Naive B cell (primary cell): ENCODE results near the gene CEP85. TPM values are rescaled to one million over a fixed set of nuclear protein-coding genes. Genes with fewer than 3 reads are reported as not detected.
"Not testable (repeated sequence)": the region's sequence is repeated elsewhere in the genome, so short reads cannot be mapped to it uniquely, and the experiment has no call there.

Experiments
- ATAC-seq, 2 donors: fragments of 150-1000 bp; cut with Tn5 transposase; 2 replicates each; pipeline ENCODE4 v1.10.0; 2021; ENCODE audit warnings: low read depth in 2 of 2, mild to moderate bottlenecking in 2 of 2, moderate library complexity in 2 of 2
- DNase-seq: peaks from one replicate; pipeline ENCODE4 v3.0.0; 2022
- H3K27ac Mint-ChIP-seq, 6 donors: one replicate each; pipeline ENCODE4 v1.8.0; 2020 to 2022; ENCODE audit warnings: mild to moderate bottlenecking in 6 of 6, mixed read lengths in 6 of 6, moderate library complexity in 5 of 6, inconsistent platforms in 2 of 6
- H3K27me3 Mint-ChIP-seq, 3 donors: one replicate each; pipeline ENCODE4 v1.8.0; 2021 to 2022; ENCODE audit warnings: mixed read lengths in 3 of 3, mild to moderate bottlenecking in 1 of 3
- H3K36me3 Mint-ChIP-seq, 2 donors: one replicate each; pipeline ENCODE4 v1.8.0; 2020 to 2022; ENCODE audit warnings: mixed read lengths in 2 of 2, inconsistent platforms in 1 of 2, mild to moderate bottlenecking in 1 of 2
- H3K4me1 Mint-ChIP-seq, 3 donors: one replicate each; pipeline ENCODE4 v1.8.0; 2020 to 2022; ENCODE audit warnings: mixed read lengths in 3 of 3, inconsistent platforms in 1 of 3, mild to moderate bottlenecking in 1 of 3, moderate library complexity in 1 of 3
- H3K4me3 Mint-ChIP-seq, 8 donors: one replicate each; pipeline ENCODE4 v1.8.0; 2020 to 2022; ENCODE audit warnings: mild to moderate bottlenecking in 8 of 8, mixed read lengths in 8 of 8, moderate library complexity in 8 of 8, inconsistent platforms in 2 of 8
- H3K9me3 Mint-ChIP-seq, 7 donors: one replicate each; pipeline ENCODE4 v1.8.0; 2020 to 2022; ENCODE audit warnings: mixed read lengths in 7 of 7, mild to moderate bottlenecking in 5 of 7, inconsistent platforms in 2 of 7, moderate library complexity in 1 of 7
- polyA plus RNA-seq, 6 donors: library from polyadenylated mRNA; unstranded; fragments of 300-500 nt; fragmentation: Illumina TruSeq; gene quantifications; one replicate each; pipeline ENCODE4 v1.2.3, GENCODE V29; 2021; ENCODE audit warnings: low read depth in 6 of 6

The CEP85 gene
- polyA plus RNA-seq, 6 donors from 2014 or later = 2.5 to 8.2 (median 4.9) TPM

- H3K9me3 Mint-ChIP-seq = no peaks in the 10 kb centered on the region
- peaks cover 83 to 96% (median 92%) of the 10 kb centered on the region in 3 donors for H3K4me1 Mint-ChIP-seq
- DNase-seq (no peak), ATAC-seq (no peak)
- H3K4me3 Mint-ChIP-seq = peak overlapping the region in 7 of 8 donors; percentile 47 to 89 (median 72)
- no peaks in the 10 kb centered on the region for H3K27me3 Mint-ChIP-seq
- peak overlapping the region; percentile 93 to 100 (median 97) for H3K27ac Mint-ChIP-seq
- no peaks in the 10 kb centered on the region for H3K36me3 Mint-ChIP-seq
Observed at GRCh38 chr1:26291433-26291832, 57.4 kb downstream of the CEP85 start.

DNA sequence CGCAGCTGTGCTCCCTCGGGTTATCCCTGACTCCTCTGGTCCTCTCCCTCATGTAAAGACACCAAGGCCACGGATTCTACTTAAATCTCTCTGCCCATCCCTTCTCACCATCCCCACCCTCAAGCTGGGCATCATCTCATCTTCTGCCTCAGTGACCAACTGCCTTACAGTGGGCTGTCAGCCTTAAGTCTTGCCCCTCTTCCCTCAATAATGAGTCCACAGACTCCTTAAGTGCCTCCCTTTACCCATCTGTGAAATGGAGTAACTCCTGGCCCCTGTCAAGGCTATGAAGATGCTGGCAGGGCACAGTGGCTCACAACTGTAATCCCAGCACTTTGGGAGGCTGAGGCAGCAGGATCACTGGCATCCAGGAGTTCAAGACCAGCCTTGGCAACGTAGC is 57.9 kb downstream of the CEP85 start:
- H3K27me3 Mint-ChIP-seq = no peaks in the 10 kb centered on the region
- H3K36me3 Mint-ChIP-seq = no peaks in the 10 kb centered on the region
- ATAC-seq = no peak
- no peak for DNase-seq
- peak overlapping the region; percentile 93 to 98 (median 96) for H3K27ac Mint-ChIP-seq
- no peaks in the 10 kb centered on the region for H3K9me3 Mint-ChIP-seq
- peak overlapping the region in 7 of 8 donors; percentile 41 to 88 (median 78) for H3K4me3 Mint-ChIP-seq
- peaks cover 81 to 91% (median 90%) of the 10 kb centered on the region in 3 donors for H3K4me1 Mint-ChIP-seq

DNA sequence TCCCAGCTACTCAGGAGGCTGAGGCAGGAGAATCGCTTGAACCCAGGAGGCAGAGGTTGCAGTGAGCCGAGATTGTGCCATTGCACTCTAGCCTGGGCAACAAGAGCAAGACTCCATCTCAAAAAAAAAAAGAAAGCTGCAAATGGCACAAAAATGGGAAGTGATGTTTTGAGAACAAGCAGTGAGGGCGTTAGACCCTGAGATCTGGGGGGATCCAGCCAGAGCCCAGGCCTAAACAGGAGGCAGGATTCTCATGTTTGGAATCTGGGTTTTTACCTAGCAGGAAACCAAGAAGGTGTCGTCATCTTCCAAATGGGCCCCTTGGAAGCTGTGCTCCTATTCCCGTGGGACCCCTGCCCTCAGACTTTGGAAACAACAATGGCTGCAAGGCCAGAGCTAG is 58.7 kb downstream of the CEP85 start:
- DNase-seq, H3K27me3 Mint-ChIP-seq, H3K36me3 Mint-ChIP-seq, H3K9me3 Mint-ChIP-seq, ATAC-seq: not testable (repeated sequence)
- Mint-ChIP-seq H3K27ac (peak overlapping the region; percentile 84 to 98 (median 96)), H3K4me3 (peak overlapping the region in 7 of 8 donors; percentile 66 to 88 (median 78)), H3K4me1 (peaks cover 73 to 83% (median 82%) of the 10 kb centered on the region in 3 donors)

DNA sequence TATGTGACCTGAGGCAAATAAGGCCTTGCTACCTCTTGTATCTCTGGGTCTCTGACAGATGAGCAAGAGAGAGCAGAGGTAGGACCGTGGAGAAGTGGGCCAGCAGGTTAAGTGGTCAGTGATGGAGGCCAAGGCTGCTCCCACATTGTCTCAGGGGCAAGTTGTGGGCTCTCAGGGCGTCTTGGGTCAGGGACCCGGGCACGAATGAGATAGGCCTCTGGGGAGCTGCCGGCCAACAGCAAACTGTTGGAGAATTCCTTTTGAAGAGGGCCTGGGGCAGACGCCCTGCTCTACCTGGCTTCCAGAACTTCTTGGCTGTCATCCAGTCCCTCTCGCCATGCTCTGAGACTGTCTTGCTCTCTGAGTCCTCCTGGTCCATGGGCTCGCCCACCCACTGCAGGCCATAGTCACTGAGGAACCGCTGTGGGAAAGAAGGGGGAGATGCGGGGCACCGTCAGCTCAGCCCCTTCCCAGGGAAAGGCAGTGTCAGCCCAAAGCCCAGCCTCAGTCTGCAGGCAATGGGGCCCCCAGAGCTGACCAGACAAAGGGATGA is 60.0 kb downstream of the CEP85 start:
- Mint-ChIP-seq H3K4me3 (peak overlapping the region in 3 of 8 donors; percentile 29 to 78 (median 56)), H3K27ac (peak overlapping the region in 2 of 6 donors; percentile 32 to 82), H3K27me3 (no peaks in the 10 kb centered on the region), H3K4me1 (peaks cover 65 to 82% (median 77%) of the 10 kb centered on the region in 3 donors), H3K36me3 (no peaks in the 10 kb centered on the region), H3K9me3 (no peaks in the 10 kb centered on the region)
- DNase-seq = no peak
- no peak for ATAC-seq

DNA sequence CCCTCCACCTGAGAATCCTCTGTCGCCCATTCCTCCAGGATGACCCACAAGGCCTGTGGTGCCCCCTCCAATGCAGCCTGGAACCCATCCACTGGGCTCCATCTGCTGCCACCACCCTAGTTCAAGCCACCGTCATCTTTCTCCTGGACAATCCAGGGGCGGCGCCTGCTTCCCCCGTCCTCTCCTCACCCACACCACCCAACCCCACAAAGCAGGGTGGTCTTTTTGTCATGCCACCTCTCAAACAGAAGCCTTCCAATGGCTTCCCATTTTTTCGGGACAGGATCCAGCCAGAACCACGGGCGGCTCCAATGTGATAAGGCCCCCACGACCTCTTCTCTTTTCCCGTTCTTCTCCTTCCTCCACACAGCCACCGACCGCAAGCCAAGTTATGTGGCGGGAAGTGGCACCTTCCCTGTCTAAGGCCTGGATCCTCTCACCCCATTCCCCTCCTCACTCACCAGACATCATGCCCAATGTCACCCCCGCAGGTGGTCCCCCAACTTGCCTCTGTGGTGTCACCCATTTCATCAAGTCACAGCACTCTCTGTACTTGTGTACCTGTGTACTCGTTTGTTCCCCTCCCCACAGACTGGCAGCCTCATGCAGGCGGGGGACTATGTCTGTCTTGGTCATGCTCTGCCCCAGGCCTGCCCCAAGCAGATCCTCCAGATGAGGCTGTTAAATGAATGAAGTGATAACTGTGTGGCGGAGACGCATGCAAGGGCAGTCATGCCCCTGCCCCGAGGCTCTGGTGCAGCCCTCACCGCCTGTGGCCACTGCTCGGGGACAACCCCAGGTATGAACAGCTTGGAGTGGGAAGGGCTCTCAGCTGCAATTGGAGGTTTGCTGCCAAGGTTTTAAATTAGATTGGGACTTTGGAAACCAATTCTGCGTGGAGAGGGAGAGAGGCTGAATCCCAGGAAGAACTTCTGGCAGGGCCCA is 61.5 kb downstream of the CEP85 start:
- Mint-ChIP-seq H3K9me3 (no peaks in the 10 kb centered on the region), H3K27ac (peak overlapping the region in 4 of 6 donors; percentile 28 to 91 (median 72)), H3K4me3 (peak overlapping the region in 1 of 8 donors; percentile 44), H3K4me1 (peaks cover 64 to 82% (median 75%) of the 10 kb centered on the region in 3 donors), H3K27me3 (no peaks in the 10 kb centered on the region), H3K36me3 (no peaks in the 10 kb centered on the region)
- DNase-seq = no peak
- ATAC-seq = no peak

DNA sequence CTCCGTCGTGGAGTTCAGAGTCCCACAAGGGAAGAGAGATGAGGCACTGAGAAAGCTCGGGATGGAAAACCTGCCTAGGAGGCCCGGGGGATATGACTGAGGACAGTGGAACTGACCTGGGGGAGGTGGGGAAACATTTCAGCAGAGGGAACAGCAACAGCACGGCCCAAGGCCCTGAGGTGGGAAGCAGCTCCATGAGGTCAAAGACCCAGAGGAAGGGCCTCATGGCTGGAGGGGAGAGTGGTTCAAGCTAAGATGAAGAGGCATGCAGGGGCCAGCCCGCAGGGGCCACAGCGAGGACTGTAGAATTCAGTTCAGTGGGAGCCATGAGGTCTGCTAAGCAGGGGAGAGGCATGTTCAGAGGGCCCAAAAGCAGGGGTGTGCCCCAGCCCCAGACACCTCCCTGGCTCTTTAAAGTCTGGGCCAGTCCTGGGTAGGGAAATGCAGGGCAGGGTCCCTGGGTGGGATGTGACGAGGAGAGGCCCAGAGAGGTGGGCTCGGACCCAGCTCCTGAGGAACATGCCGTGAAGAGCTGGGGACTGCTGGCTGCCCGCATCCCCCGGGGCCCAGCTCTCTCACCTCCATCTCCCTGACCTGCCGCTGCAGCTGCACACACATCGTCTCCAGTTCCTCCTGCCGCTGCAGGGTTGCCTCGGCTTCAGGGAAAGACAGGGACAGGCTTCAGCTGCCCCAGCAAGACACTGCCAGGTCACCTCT is 62.5 kb downstream of the CEP85 start:
- ATAC-seq = no peak
- DNase-seq = no peak
- Mint-ChIP-seq H3K36me3 (no peaks in the 10 kb centered on the region), H3K9me3 (no peaks in the 10 kb centered on the region), H3K27ac (peak overlapping the region in 2 of 6 donors; percentile 68 to 91), H3K4me1 (peaks cover 59 to 77% (median 75%) of the 10 kb centered on the region in 3 donors), H3K4me3 (no peak overlapping the region), H3K27me3 (no peaks in the 10 kb centered on the region)

DNA sequence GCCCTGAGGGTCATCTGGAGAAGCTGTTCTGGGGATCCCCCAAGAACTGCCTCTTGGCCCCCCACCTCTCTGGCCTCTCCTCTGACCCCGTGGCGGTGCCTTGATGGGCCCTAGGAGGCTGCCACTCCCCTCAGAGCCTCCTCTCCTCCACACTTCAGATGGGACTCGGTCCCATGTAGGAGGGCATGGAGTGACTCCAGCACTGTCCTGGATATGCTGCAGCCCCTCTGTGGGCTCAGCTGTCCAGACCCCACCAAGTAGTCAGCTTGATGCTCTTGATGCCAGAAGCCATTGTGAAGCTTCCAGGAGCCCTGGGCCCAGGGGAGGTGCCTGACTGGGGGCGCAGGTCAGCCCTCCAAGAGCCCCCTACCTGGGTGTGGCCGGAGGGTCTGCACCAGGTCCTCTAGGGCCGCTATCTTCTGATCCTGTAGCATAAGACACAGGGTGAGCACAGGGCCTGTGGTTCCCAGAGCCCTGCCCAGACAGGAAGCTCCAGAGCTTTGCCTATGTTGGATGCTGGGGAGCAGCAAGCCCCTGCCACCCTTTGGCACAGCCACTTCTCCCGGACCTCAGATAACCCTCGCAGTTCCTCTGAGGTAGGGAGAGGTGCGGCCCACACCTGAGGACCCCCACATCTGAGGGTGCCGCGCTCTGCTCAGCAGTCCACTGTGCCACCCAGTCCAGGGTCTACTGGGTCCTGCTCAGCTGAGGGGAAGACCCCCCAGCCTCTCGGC is 63.2 kb downstream of the CEP85 start:
- no peaks in the 10 kb centered on the region for H3K27me3 Mint-ChIP-seq
- H3K36me3 Mint-ChIP-seq = no peaks in the 10 kb centered on the region
- ATAC-seq (no peak), DNase-seq (no peak)
- H3K4me3 Mint-ChIP-seq = no peak overlapping the region
- H3K9me3 Mint-ChIP-seq = no peaks in the 10 kb centered on the region
- H3K4me1 Mint-ChIP-seq = peaks cover 52 to 69% (median 69%) of the 10 kb centered on the region in 3 donors
- H3K27ac Mint-ChIP-seq = peak overlapping the region in 1 of 6 donors; percentile 68

DNA sequence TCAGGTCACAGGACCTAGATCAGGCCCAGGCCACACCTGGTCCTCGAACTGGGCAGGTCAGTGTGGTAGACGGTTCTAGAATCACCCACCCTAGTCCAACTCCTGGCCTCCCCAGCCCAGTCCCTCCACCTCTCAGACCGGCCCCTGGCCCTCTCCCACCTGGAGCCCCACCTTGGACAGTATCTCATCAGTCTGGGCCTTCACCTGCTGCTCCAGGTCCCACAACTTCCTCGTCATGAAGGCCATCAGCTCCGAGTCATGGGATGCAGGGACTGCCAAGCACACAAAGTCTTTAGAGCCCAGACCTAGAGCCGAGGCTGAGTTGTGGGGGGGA is 63.8 kb downstream of the CEP85 start:
- no peak for ATAC-seq
- peak overlapping the region in 1 of 8 donors; percentile 21 for H3K4me3 Mint-ChIP-seq

DNA sequence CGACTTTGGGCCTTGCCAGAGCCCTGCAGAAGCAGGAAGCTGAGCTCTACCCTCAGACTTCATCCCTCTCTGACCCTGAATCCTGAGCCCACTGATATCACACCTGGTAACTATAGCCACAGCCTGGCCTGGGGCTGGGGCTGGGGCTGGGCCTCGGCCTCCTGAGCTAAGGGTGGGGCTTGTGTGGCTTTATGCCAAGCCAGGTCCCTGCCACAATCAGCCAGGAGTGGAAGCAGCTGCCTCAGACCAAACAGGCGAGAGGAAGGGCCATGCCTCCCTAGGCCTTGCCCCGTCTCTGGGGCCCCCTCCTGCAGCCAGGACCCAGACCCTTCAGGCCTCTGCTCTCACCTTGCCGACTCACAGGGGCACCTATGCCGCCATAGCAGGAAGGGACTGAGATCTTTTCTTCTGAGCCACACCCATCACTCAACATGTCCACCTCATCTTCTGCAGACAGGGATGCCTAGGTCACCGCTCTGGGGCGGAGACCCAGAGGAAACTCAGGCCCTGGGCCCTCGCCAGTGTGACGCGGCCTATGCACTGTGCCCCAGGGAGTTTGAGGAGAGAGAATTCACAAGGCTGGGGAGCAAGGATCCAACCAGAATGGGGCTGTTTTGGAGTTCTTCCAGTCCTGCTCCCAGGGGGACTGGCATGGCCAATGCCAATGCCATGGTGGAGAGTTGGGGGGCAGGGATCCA is 66.7 kb downstream of the CEP85 start:
- Mint-ChIP-seq H3K27ac (peak overlapping the region in 4 of 6 donors; percentile 17 to 79 (median 32)), H3K4me1 (peaks cover 32 to 48% (median 46%) of the 10 kb centered on the region in 3 donors), H3K4me3 (peak overlapping the region in 3 of 8 donors; percentile 9 to 52 (median 20)), H3K9me3 (no peaks in the 10 kb centered on the region), H3K27me3 (no peaks in the 10 kb centered on the region), H3K36me3 (no peaks in the 10 kb centered on the region)
- no peak for ATAC-seq
- no peak for DNase-seq

More for the DNA sequence above, 63.8 kb downstream of the CEP85 start:
- no peak overlapping the region for H3K27ac Mint-ChIP-seq
- H3K27me3 Mint-ChIP-seq = no peaks in the 10 kb centered on the region
- H3K36me3 Mint-ChIP-seq = no peaks in the 10 kb centered on the region
- no peak for DNase-seq
- no peaks in the 10 kb centered on the region for H3K9me3 Mint-ChIP-seq
- H3K4me1 Mint-ChIP-seq = peaks cover 49 to 64% (median 64%) of the 10 kb centered on the region in 3 donors

DNA sequence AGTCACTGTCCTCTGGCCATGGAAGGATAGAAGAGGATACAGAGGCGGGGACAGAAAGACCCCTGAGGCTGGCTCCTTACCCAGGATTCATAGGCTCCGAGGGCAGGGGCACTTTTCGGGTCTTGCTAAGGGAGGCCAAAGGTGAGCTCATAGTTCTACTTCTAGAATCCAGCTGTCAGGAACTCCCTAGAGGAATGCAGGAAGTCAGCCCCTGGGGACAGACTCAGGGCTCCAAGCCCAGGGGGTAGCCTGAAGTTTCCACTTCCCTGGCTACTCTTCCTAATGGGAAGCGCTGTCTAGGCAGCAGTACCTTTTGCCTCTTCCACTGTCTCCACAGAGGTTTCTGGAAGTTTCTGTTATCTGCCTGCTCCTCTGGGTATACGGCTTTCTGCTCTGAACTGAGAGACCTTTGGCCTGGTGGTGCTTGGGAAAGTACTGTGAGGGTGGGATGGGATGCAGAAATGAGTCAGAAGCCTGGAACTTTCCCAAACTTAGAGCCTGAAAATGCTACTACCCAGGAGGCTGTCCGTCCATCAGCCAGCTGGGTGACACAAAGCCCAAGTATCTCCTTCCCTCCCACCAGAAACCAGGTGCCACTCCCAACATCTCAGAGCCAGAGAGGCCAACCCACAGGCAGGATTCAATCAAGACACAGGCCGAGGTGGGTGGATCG is 68.9 kb downstream of the CEP85 start:
- Mint-ChIP-seq H3K4me3 (peak overlapping the region in 2 of 8 donors; percentile 16 to 27), H3K4me1 (peaks cover 35 to 56% (median 53%) of the 10 kb centered on the region in 3 donors), H3K27me3 (no peaks in the 10 kb centered on the region), H3K36me3 (no peaks in the 10 kb centered on the region), H3K9me3 (no peaks in the 10 kb centered on the region), H3K27ac (no peak overlapping the region)
- ATAC-seq = no peak
- DNase-seq = no peak

- Mint-ChIP-seq H3K36me3 (no peaks in the 10 kb centered on the region), H3K4me3 (peak overlapping the region; percentile 93 to 99 (median 98)), H3K9me3 (no peaks in the 10 kb centered on the region), H3K4me1 (peaks cover 16 to 33% (median 29%) of the 10 kb centered on the region in 3 donors), H3K27ac (peak overlapping the region; percentile 95 to 99 (median 98)), H3K27me3 (no peaks in the 10 kb centered on the region)
- ATAC-seq (no peak), DNase-seq (no peak)
Observed at GRCh38 chr1:26305667-26306289, 71.8 kb downstream of the CEP85 start.
